GM12878 (cell line): ENCODE measurements around the gene DALRD3. TPM values are rescaled to one million over a fixed set of nuclear protein-coding genes. Genes with fewer than 3 reads are reported as not detected.

ENCODE experiments used
- ATAC-seq: fragments of 200-7000 bp; cut with Tn5 transposase; 3 replicates; pipeline ENCODE4 v1.9.1; 2020; ENCODE audit warnings: mild to moderate bottlenecking, moderate library complexity
- BruUV-seq: library from RNA; stranded (reverse); fragments of 400-500 nt; replicated peaks from 2 replicates; lab custom pipeline; 2021; lab: Mats Ljungman, UMichigan
- CTCF ChIA-PET: fragments of 300-600 bp; sonication (Branson Sonifier 250); formaldehyde crosslinking; extraction: SDS; loops from one replicate; lab custom pipeline; 2021; ENCODE audit warnings: inconsistent platforms; lab: Yijun Ruan, JAX
- POLR2A ChIA-PET: fragments of 350-600 bp; formaldehyde crosslinking; extraction: SDS; loops from one replicate; lab custom pipeline; 2021; ENCODE audit warnings: inconsistent platforms; lab: Charles Lee
- RAD21 ChIA-PET: fragments of 300-600 bp; sonication (Branson Sonifier 250); formaldehyde crosslinking; loops from one replicate; lab custom pipeline; 2023; ENCODE audit warnings: antibody characterized with exemption; ENCODE audit not compliant: unreplicated experiment; lab: Charles Lee
- SMC1A ChIA-PET: fragments of 300-600 bp; sonication (Branson Sonifier 250); formaldehyde crosslinking; loops from one replicate; lab custom pipeline; 2023; ENCODE audit not compliant: unreplicated experiment, uncharacterized antibody; lab: Charles Lee
- DNase-seq: peaks from one replicate; pipeline ENCODE4 v3.0.0-alpha.2; 2011; ENCODE audit warnings: low read depth, low spot score
- FAIRE-seq: peaks from 3 replicates; lab custom pipeline; 2011; peaks lifted over from hg19 to GRCh38; lab: Jason Lieb, UNC
- H2AFZ ChIP-seq: 2 replicates; pipeline ENCODE4 v1.6.0; 2011; ENCODE audit warnings: low read depth, low read length, control low read depth; ENCODE audit not compliant: control insufficient read depth
- H3K27ac ChIP-seq: 2 replicates; pipeline ENCODE4 v1.5.1; 2011; ENCODE audit warnings: control low read depth; ENCODE audit not compliant: control insufficient read depth, insufficient read depth
- H3K27me3 ChIP-seq, 2 experiments: replicated peaks in 1 of 2; 2 replicates each; pipeline versions ENCODE4 v1.6.0 to v1.6.1; 2011; ENCODE audit warnings: low read length in 1 of 2; ENCODE audit not compliant: control insufficient read depth in 2 of 2, insufficient read depth in 2 of 2
- H3K36me3 ChIP-seq, 2 experiments: 2 replicates each; pipeline ENCODE4 v1.5.1; 2011; ENCODE audit warnings: low read length in 1 of 2; ENCODE audit not compliant: control insufficient read depth in 2 of 2, insufficient read depth in 2 of 2
- H3K4me1 ChIP-seq: 2 replicates; pipeline ENCODE4 v1.6.1; 2011; ENCODE audit warnings: mild to moderate bottlenecking, low read length, moderate library complexity, mixed read lengths; ENCODE audit not compliant: control insufficient read depth, insufficient read depth
- H3K4me2 ChIP-seq: 2 replicates; pipeline ENCODE4 v1.6.0; 2011; ENCODE audit warnings: control low read depth; ENCODE audit not compliant: control insufficient read depth, insufficient read depth
- H3K4me3 ChIP-seq: fragments of 200-600 bp; sonication (generic); 2 replicates; pipeline ENCODE4 v1.5.1; 2016
- H3K79me2 ChIP-seq: 2 replicates; pipeline ENCODE4 v1.6.0; 2011; ENCODE audit warnings: low read length; ENCODE audit not compliant: control insufficient read depth, insufficient read depth
- H3K9ac ChIP-seq: 2 replicates; pipeline ENCODE4 v1.8.0; 2011; ENCODE audit warnings: low read length, control low read depth, mixed read lengths; ENCODE audit not compliant: control insufficient read depth, insufficient read depth
- H3K9me3 ChIP-seq: replicated peaks from 3 replicates; pipeline ENCODE4 v1.5.1; 2011; ENCODE audit warnings: mild to moderate bottlenecking, low read length; ENCODE audit not compliant: control insufficient read depth, insufficient read depth
- H4K20me1 ChIP-seq: 2 replicates; pipeline ENCODE4 v1.6.0; 2011; ENCODE audit not compliant: control insufficient read depth, insufficient read depth
- BACH1 ChIP-seq: fragments of 450-650 bp; IDR thresholded peaks from 2 replicates; pipeline ENCODE4 v1.6.1; 2017; ENCODE audit warnings: mild to moderate bottlenecking, borderline replicate concordance
- BHLHE40 ChIP-seq, 2 experiments: fragments of 450-650 bp in 1 of 2; IDR thresholded peaks; 2 replicates each; pipeline ENCODE4 v1.6.1; 2011 to 2017; ENCODE audit warnings: low read depth in 2 of 2, borderline replicate concordance in 1 of 2, improper control_type of control experiment in 1 of 2, low read length in 1 of 2, mild to moderate bottlenecking in 1 of 2
- CHD2 ChIP-seq: IDR thresholded peaks from 2 replicates; pipeline ENCODE4 v1.6.1; 2011; ENCODE audit warnings: low read depth, low read length, improper control_type of control experiment, borderline replicate concordance
- EED ChIP-seq: sonication (generic); IDR thresholded peaks from 2 replicates; pipeline ENCODE4 v1.6.1; 2016; ENCODE audit warnings: antibody characterized with exemption, low read depth
- EGR1 ChIP-seq, 2 experiments: IDR thresholded peaks; 1 replicate in 1 of 2; 2 replicates in 1 of 2; pipeline ENCODE4 v1.6.1; 2011 to 2012; ENCODE audit warnings: low read depth in 2 of 2, low read length in 2 of 2, borderline replicate concordance in 1 of 2, mild to moderate bottlenecking in 1 of 2, moderate library complexity in 1 of 2
- GABPA ChIP-seq: IDR thresholded peaks from 2 replicates; pipeline ENCODE4 v1.6.1; 2014; ENCODE audit warnings: antibody characterized with exemption, low read depth, mild to moderate bottlenecking, inconsistent platforms
- HDGF ChIP-seq: fragments of 450-650 bp; IDR thresholded peaks from 2 replicates; pipeline ENCODE4 v1.6.1; 2016; ENCODE audit warnings: antibody characterized with exemption
- KAT2A ChIP-seq: conservative IDR thresholded peaks from 2 replicates; pipeline ENCODE4 v1.6.1; 2011; ENCODE audit warnings: low read depth, low read length; ENCODE audit not compliant: control insufficient read depth
- KLF5 ChIP-seq: fragments of 450-650 bp; IDR thresholded peaks from 2 replicates; pipeline ENCODE4 v1.6.1; 2014; ENCODE audit warnings: mild to moderate bottlenecking; ENCODE audit not compliant: partially characterized antibody
- MLLT1 ChIP-seq: fragments of 450-650 bp; IDR thresholded peaks from 2 replicates; pipeline ENCODE4 v1.6.1; 2016; ENCODE audit warnings: mild to moderate bottlenecking
- PAX5 ChIP-seq: IDR thresholded peaks from 2 replicates; pipeline ENCODE4 v1.6.1; 2011; ENCODE audit warnings: low read depth, low read length, borderline replicate concordance
- POLR2AphosphoS5 ChIP-seq: IDR thresholded peaks from 2 replicates; pipeline ENCODE4 v1.6.1; 2011; ENCODE audit warnings: mild to moderate bottlenecking, low read length, inconsistent platforms
- RB1 ChIP-seq: fragments of 450-650 bp; formaldehyde crosslinking; IDR thresholded peaks from 2 replicates; pipeline ENCODE4 v1.6.1; 2017; ENCODE audit warnings: mild to moderate bottlenecking, borderline replicate concordance
- RFX5 ChIP-seq: IDR thresholded peaks from 2 replicates; pipeline ENCODE4 v1.6.1; 2011; ENCODE audit warnings: low read depth, low read length, improper control_type of control experiment
- SPI1 ChIP-seq: IDR thresholded peaks from 2 replicates; pipeline ENCODE4 v1.6.1; 2011; ENCODE audit warnings: low read depth, mild to moderate bottlenecking, low read length, moderate library complexity, borderline replicate concordance; ENCODE audit not compliant: insufficient read depth
- SREBF2 ChIP-seq: IDR thresholded peaks from 2 replicates; pipeline ENCODE4 v1.6.1; 2012; ENCODE audit warnings: mild to moderate bottlenecking, low read length
- TCF7 ChIP-seq: IDR thresholded peaks from 2 replicates; pipeline ENCODE4 v1.6.1; 2014; ENCODE audit warnings: antibody characterized with exemption, borderline replicate concordance
- WGBS: methylation state at CpG from one replicate; pipeline ENCODE4 v1.1.6; 2016; ENCODE audit warnings: low lambda C conversion rate; ENCODE audit not compliant: insufficient replicate concordance, insufficient coverage; ENCODE audit errors: missing lambda C conversion rate; 5-methylcytosine and 5-hydroxymethylcytosine counted together
- in situ Hi-C: fragments of 300-500 bp; cut with MboI; formaldehyde crosslinking; loops from 9 replicates; pipeline ENCODE4 v1.14.3; 2018; ENCODE audit warnings: mixed read lengths
- intact Hi-C: fragments of 100-400 bp; cut with micrococcal nuclease; formaldehyde crosslinking; loops from one replicate; pipeline ENCODE4 v1.14.2; 2022; ENCODE audit not compliant: unreplicated experiment
- polyA plus RNA-seq, 11 experiments: library from polyadenylated mRNA; depleted of rRNA in 4 of 11; unstranded in 6 of 11; stranded (reverse) in 5 of 11; fragments of >200 nt; fragmentation: Nextera tagmentation in 4 of 11; fragmentation: Illumina TruSeq in 1 of 11; extraction: Ambion mirVana in 4 of 11; extraction: Trizol in 1 of 11; gene quantifications; 1 replicate in 1 of 11; 2 replicates in 10 of 11; pipeline versions ENCODE4 v1.2.1 to v1.2.3, GENCODE V29; 2011 to 2016; ENCODE audit warnings: inconsistent platforms in 2 of 11, missing spikeins in 2 of 11, low read depth in 1 of 11
- total RNA-seq, 4 experiments: library from RNA; depleted of rRNA in 3 of 4; stranded (reverse); fragments of >200 nt in 3 of 4; fragmentation: Illumina TruSeq in 1 of 4; extraction: Trizol in 1 of 4; gene quantifications; 2 replicates each; pipeline versions ENCODE4 v1.2.1 to v1.2.3, GENCODE V29; 2013 to 2021

Gene DALRD3
- total and polyA plus RNA-seq, 10 of the 15 experiments (the other 5 are each of a cell fraction or from before 2014, with no cell fraction given) = 10.1 to 28.2 (median 21.6) TPM

DNA sequence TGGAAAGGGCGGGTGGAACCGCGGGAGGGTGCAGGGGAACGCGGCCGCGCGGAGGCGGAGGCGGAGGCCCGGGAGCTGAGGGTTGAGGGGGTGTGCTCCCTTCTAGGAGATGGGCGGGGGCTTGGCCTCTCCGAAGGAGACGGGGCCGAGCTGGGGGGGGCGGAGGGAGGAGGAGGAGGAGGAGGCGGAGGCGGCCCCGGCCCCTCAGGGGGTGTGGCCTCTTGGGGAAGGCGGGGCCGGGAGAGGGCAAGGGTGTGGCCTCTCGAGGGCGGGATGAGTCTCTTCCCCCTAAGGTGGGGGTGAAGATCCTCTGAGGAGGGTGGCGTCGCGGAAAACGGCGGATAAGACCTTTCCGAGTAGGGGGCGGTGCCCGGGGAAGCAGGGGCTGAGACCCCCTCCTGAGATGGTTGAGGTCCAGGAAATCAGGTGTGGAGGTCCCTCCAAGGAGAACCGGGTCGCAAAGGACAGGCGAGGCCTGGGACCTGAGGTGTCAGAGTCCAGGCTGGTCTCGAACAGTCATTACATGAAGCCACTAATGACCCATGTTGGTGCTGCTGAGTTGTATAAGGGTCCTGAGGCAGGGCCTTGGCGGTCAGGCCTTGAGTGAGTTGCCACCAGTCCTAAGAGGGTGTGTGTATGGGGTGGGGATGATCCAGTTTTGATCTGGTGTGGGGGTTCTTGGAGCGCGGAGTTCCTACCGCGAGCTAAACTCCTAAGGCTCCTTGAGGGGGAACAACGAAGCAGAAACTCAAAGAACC, 10.4 kb downstream of the DALRD3 start (continued):
- 0 out of 2 replicates have a peak, but pooled peaks have one; percentile 2 for TF ChIP-seq MLLT1
- no peak for TF ChIP-seq SREBF2
- peak; percentile 59 for TF ChIP-seq HDGF
- no peak; the same call in 1 of the 2 replicates for TF ChIP-seq RFX5
- peak in 1 of 2 experiments; percentile 77; a peak in 2 of 3 replicates for TF ChIP-seq EGR1 (IDR thresholded peaks at IDR 0.05; ENCODE audit: borderline replicate concordance in 1 of 2, low read depth in 2 of 2, low read length in 2 of 2)
- TF ChIP-seq PAX5 = no peak
- TF ChIP-seq, all 136 proteins: peak for 7

GRCh38 chr3:49007068-49007770, 11.2 kb downstream of the DALRD3 start, which contains the start of gene WDR6:
WDR6 (plus strand) TSS chr3:49007391; CDS start chr3:49007432, 41 bp downstream.
- SMC1A ChIA-PET = interaction anchor here (0.9 to 4.9 kb wide), 9 partner anchors 11 to 606 kb away, joined by 3 to 57 read pairs (median 5); partner anchors contain the start of genes DALRD3, IMPDH2, NDUFAF3 and P4HTM
- peak; percentile 96 for DNase-seq
- peak within 1 kb of the TSS; percentile 89 for H3K27ac ChIP-seq
- peak within 1 kb of the TSS; percentile 86 for H2AFZ ChIP-seq
- intact Hi-C loops = loop anchor here (1.0 to 2.0 kb wide), 2 partner anchors 14 to 16 kb away; partner anchors contain the start of gene P4HTM
- RAD21 ChIA-PET = interaction anchor here (0.6 to 3.7 kb wide), 18 partner anchors 11 to 796 kb away, joined by 3 to 44 read pairs (median 4); partner anchors contain the start of genes DALRD3, IMPDH2, INKA1 and KLHDC8B
- peak; percentile 98 for FAIRE-seq
- peak within 1 kb of the TSS; percentile 83 for H3K4me3 ChIP-seq
- H4K20me1 ChIP-seq = peaks cover 5% of the 10 kb centered on the region; the same call in 1 of the 2 replicates
- H3K36me3 ChIP-seq = peaks cover 0 to 4% of the 10 kb centered on the region in 2 experiments; a peak in 2 of 4 replicates
- H3K27me3 ChIP-seq = no peaks in the 10 kb centered on the region
- under 1% methylated on average over 65 of the region's 65 CpGs for WGBS
- no TSS peak for BruUV-seq
- CTCF ChIA-PET = interaction anchor here (0.6 to 5.5 kb wide), 17 partner anchors 11 to 606 kb away, joined by 3 to 123 read pairs (median 3); partner anchors contain the start of genes DALRD3, IMPDH2, NDUFAF3 and P4HTM
- H3K79me2 ChIP-seq = peaks cover 28% of the 10 kb centered on the region
- peak; percentile 94 for ATAC-seq
- H3K4me1 ChIP-seq = peaks cover 16% of the 10 kb centered on the region
- peak within 1 kb of the TSS; percentile 99 for H3K4me2 ChIP-seq
- H3K9ac ChIP-seq = peak within 1 kb of the TSS; percentile 96
- no peaks in the 10 kb centered on the region for H3K9me3 ChIP-seq
- POLR2A ChIA-PET = interaction anchor here (0.6 to 4.0 kb wide), 22 partner anchors 10 to 568 kb away, joined by 3 to 69 read pairs (median 4); partner anchors contain the start of genes CCDC51, DALRD3, IMPDH2 and NDUFAF3
- in situ Hi-C loops = no loop called here
- TF ChIP-seq KLF5 (peak; percentile 73), RB1 (0 out of 2 replicates have a peak, but pooled peaks have one; percentile 42), GABPA (no peak), CHD2 (peak; percentile 99), BHLHE40 (IDR thresholded peaks at IDR 0.05; ENCODE audit: borderline replicate concordance in 1 of 2, low read depth in 2 of 2, low read length in 1 of 2) (peak; percentile 98 to 99), KAT2A (no peak), POLR2AphosphoS5 (peak; percentile 97), TCF7 (no peak), SPI1 (no peak), BACH1 (peak; percentile 25; the same call in 1 of the 2 replicates), EED (no peak), MLLT1 (peak; percentile 82; the same call in 1 of the 2 replicates)
